ENCODE data around the gene CAVIN1.
"Not testable (repeated sequence)": the region's sequence is repeated elsewhere in the genome, so short reads cannot be mapped to it uniquely, and the experiment has no call there.

Gene CAVIN1

GRCh38 chr17:42392692-42393415 is 30.2 kb downstream of the CAVIN1 start:
- peak; percentile 84 for DNase-seq (ENCODE audit: low read depth)
- no peak for TF ChIP-seq CTCF (IDR thresholded peaks at IDR 0.05; ENCODE audit: insufficient read depth, low read depth, low read length, missing control alignments)
- no peak overlapping the region for H3K4me3 ChIP-seq (ENCODE audit: low read depth, low read length)

- not testable (repeated sequence) for H3K4me3 ChIP-seq (ENCODE audit: low read depth, low read length); DNase-seq (ENCODE audit: low read depth)
These were observed 31.6 kb downstream of the CAVIN1 start for GRCh38 chr17:42391439-42391838.

- TF ChIP-seq CTCF (IDR thresholded peaks at IDR 0.05; ENCODE audit: insufficient read depth, low read depth, low read length, missing control alignments) = no peak
- no peak overlapping the region for H3K4me3 ChIP-seq (ENCODE audit: low read depth, low read length)
- DNase-seq (ENCODE audit: low read depth) = no peak
These were observed 33.2 kb downstream of the CAVIN1 start for GRCh38 chr17:42389899-42390298.

- DNase-seq (ENCODE audit: low read depth) = no peak
- no peak for TF ChIP-seq CTCF (IDR thresholded peaks at IDR 0.05; ENCODE audit: insufficient read depth, low read depth, low read length, missing control alignments)
- peak overlapping the region; percentile 71 for H3K4me3 ChIP-seq (ENCODE audit: low read depth, low read length)
These were observed 34.0 kb downstream of the CAVIN1 start for GRCh38 chr17:42389135-42389417.

- peak; percentile 100 for DNase-seq (ENCODE audit: low read depth)
- peak within 1 kb of the TSS; percentile 73 for H3K4me3 ChIP-seq (ENCODE audit: low read depth, low read length)
- TF ChIP-seq CTCF (IDR thresholded peaks at IDR 0.05; ENCODE audit: insufficient read depth, low read depth, low read length, missing control alignments) = no peak
These were observed 34.5 kb downstream of the CAVIN1 start, which contains the start of gene STAT3 for GRCh38 chr17:42388381-42389134. STAT3 (minus strand) TSS chr17:42388442; CDS start chr17:42348516, 39,926 bp downstream.

- H3K4me3 ChIP-seq (ENCODE audit: low read depth, low read length) = peak overlapping the region; percentile 73
- no peak for DNase-seq (ENCODE audit: low read depth)
- no peak for TF ChIP-seq CTCF (IDR thresholded peaks at IDR 0.05; ENCODE audit: insufficient read depth, low read depth, low read length, missing control alignments)
These were observed 35.2 kb downstream of the CAVIN1 start for GRCh38 chr17:42387661-42388380.
